ENCODE results near the gene ITPR2. TPM values are rescaled to one million over a fixed set of nuclear protein-coding genes. Genes with fewer than 3 reads are reported as not detected.

ITPR2 gene
- total RNA-seq, 1 donor, result 19.2 TPM

GRCh38 chr12:26817183-26817591 lies 15.8 kb downstream of the ITPR2 start:
- Histone ChIP-seq H3K79me2 (ENCODE audit: insufficient read depth, low read length) (no peaks in the 10 kb centered on the region), H4K20me1 (ENCODE audit: insufficient read depth, low read length) (no peaks in the 10 kb centered on the region), H2AFZ (ENCODE audit: low read length) (peak overlapping the region; percentile 39), H3K27me3 (ENCODE audit: insufficient read depth, low read length) (no peaks in the 10 kb centered on the region), H3K4me1 (ENCODE audit: insufficient read depth, low read length) (peaks cover 10% of the 10 kb centered on the region), H3K4me2 (ENCODE audit: insufficient read depth, low read length) (no peak overlapping the region), H3K36me3 (ENCODE audit: insufficient read depth, low read length) (no peaks in the 10 kb centered on the region), H3K27ac (ENCODE audit: low read depth, low read length) (no peak overlapping the region), H3K4me3 (ENCODE audit: insufficient read depth, low read length) (no peak overlapping the region), H3K9me3 (ENCODE audit: low read depth, low read length) (no peaks in the 10 kb centered on the region)
- no peak for TF ChIP-seq CTCF (IDR thresholded peaks at IDR 0.05; ENCODE audit: extremely low read depth, low read depth, low read length)
- DNase-seq (ENCODE audit: insufficient read length, low spot score, missing footprints), result no peak

GRCh38 chr12:26813812-26814211 lies 19.2 kb downstream of the ITPR2 start:
- Histone ChIP-seq H3K27ac (ENCODE audit: low read depth, low read length) (no peak overlapping the region), H3K4me1 (ENCODE audit: insufficient read depth, low read length) (peaks cover 14% of the 10 kb centered on the region), H3K27me3 (ENCODE audit: insufficient read depth, low read length) (no peaks in the 10 kb centered on the region), H2AFZ (ENCODE audit: low read length) (no peak overlapping the region), H3K4me2 (ENCODE audit: insufficient read depth, low read length) (no peak overlapping the region), H3K79me2 (ENCODE audit: insufficient read depth, low read length) (no peaks in the 10 kb centered on the region), H3K4me3 (ENCODE audit: insufficient read depth, low read length) (no peak overlapping the region), H3K36me3 (ENCODE audit: insufficient read depth, low read length) (no peaks in the 10 kb centered on the region), H4K20me1 (ENCODE audit: insufficient read depth, low read length) (no peaks in the 10 kb centered on the region), H3K9me3 (ENCODE audit: low read depth, low read length) (no peaks in the 10 kb centered on the region)
- TF ChIP-seq CTCF (IDR thresholded peaks at IDR 0.05; ENCODE audit: extremely low read depth, low read depth, low read length), result no peak
- DNase-seq (ENCODE audit: insufficient read length, low spot score, missing footprints), result no peak

GRCh38 chr12:26810330-26810729 lies 22.7 kb downstream of the ITPR2 start:
- Histone ChIP-seq H3K4me2 (ENCODE audit: insufficient read depth, low read length) (peak overlapping the region; percentile 83), H3K79me2 (ENCODE audit: insufficient read depth, low read length) (peaks cover 2% of the 10 kb centered on the region), H3K9me3 (ENCODE audit: low read depth, low read length) (no peaks in the 10 kb centered on the region), H3K36me3 (ENCODE audit: insufficient read depth, low read length) (no peaks in the 10 kb centered on the region), H2AFZ (ENCODE audit: low read length) (peak overlapping the region; percentile 82), H3K27me3 (ENCODE audit: insufficient read depth, low read length) (no peaks in the 10 kb centered on the region), H4K20me1 (ENCODE audit: insufficient read depth, low read length) (no peaks in the 10 kb centered on the region), H3K4me3 (ENCODE audit: insufficient read depth, low read length) (peak overlapping the region; percentile 64), H3K27ac (ENCODE audit: low read depth, low read length) (peak overlapping the region; percentile 65), H3K4me1 (ENCODE audit: insufficient read depth, low read length) (peaks cover 14% of the 10 kb centered on the region)
- peak; percentile 91 for DNase-seq (ENCODE audit: insufficient read length, low spot score, missing footprints)
- TF ChIP-seq CTCF (IDR thresholded peaks at IDR 0.05; ENCODE audit: extremely low read depth, low read depth, low read length), result no peak

GRCh38 chr12:26809611-26810285 lies 23.2 kb downstream of the ITPR2 start:
- peak overlapping the region; percentile 82 for H2AFZ ChIP-seq (ENCODE audit: low read length)
- peak overlapping the region; percentile 83 for H3K4me2 ChIP-seq (ENCODE audit: insufficient read depth, low read length)
- H3K4me3 ChIP-seq (ENCODE audit: insufficient read depth, low read length), result peak overlapping the region; percentile 64
- no peak for TF ChIP-seq CTCF (IDR thresholded peaks at IDR 0.05; ENCODE audit: extremely low read depth, low read depth, low read length)
- H3K27ac ChIP-seq (ENCODE audit: low read depth, low read length), result peak overlapping the region; percentile 65
- H3K9me3 ChIP-seq (ENCODE audit: low read depth, low read length), result no peaks in the 10 kb centered on the region
- no peak for DNase-seq (ENCODE audit: insufficient read length, low spot score, missing footprints)
- peaks cover 2% of the 10 kb centered on the region for H3K79me2 ChIP-seq (ENCODE audit: insufficient read depth, low read length)
- H4K20me1 ChIP-seq (ENCODE audit: insufficient read depth, low read length), result no peaks in the 10 kb centered on the region
- H3K4me1 ChIP-seq (ENCODE audit: insufficient read depth, low read length), result peaks cover 14% of the 10 kb centered on the region
- no peaks in the 10 kb centered on the region for H3K27me3 ChIP-seq (ENCODE audit: insufficient read depth, low read length)
- no peaks in the 10 kb centered on the region for H3K36me3 ChIP-seq (ENCODE audit: insufficient read depth, low read length)
